Body of pancreas (tissue), 4 donors: Measurements from ENCODE around the gene SYT6. TPM values are rescaled to one million over a fixed set of nuclear protein-coding genes. Genes with fewer than 3 reads are reported as not detected.

Experiments used
- ATAC-seq: fragments of 150-250 bp; one replicate; pipeline ENCODE4 v1.9.1; 2016
- DNase-seq, 4 donors: peaks; one replicate each; pipeline ENCODE4 v3.0.0-alpha.2; 2019
- H3K27ac ChIP-seq, 4 donors: fragments of 200-600 bp; sonication (generic); 1 replicate in 3 of 4; 2 replicates in 1 of 4; pipeline versions ENCODE4 v1.5.1 to v1.6.1; 2016 to 2019; ENCODE audit warnings: mild to moderate bottlenecking in 1 of 4, mixed read lengths in 1 of 4, moderate library complexity in 1 of 4
- H3K27me3 ChIP-seq, 2 donors: fragments of 200-600 bp; sonication (generic); one replicate each; pipeline ENCODE4 v1.6.0; 2016; ENCODE audit warnings: mild to moderate bottlenecking in 1 of 2
- H3K36me3 ChIP-seq, 2 donors: fragments of 200-600 bp; sonication (generic); replicated peaks in 1 of 2; 2 replicates each; pipeline ENCODE4 v1.5.1; 2016; ENCODE audit warnings: low read depth in 2 of 2; ENCODE audit not compliant: insufficient read depth in 1 of 2
- H3K4me1 ChIP-seq: fragments of 200-600 bp; sonication (generic); one replicate; pipeline ENCODE4 v1.6.0; 2016
- H3K4me3 ChIP-seq, 2 donors: fragments of 200-600 bp; sonication (generic); 1 replicate in 1 of 2; 2 replicates in 1 of 2; pipeline ENCODE4 v1.5.1; 2016 to 2019
- H3K9me3 ChIP-seq, 3 donors: fragments of 200-600 bp; sonication (generic); 1 replicate in 2 of 3; 2 replicates in 1 of 3; pipeline ENCODE4 v1.5.1; 2016
- POLR2A ChIP-seq, 3 donors: fragments of 450-650 bp; IDR thresholded peaks; one replicate each; pipeline ENCODE4 v1.6.1; 2016; ENCODE audit warnings: antibody characterized with exemption in 3 of 3, mild to moderate bottlenecking in 2 of 3
- WGBS, 2 donors: methylation state at CpG; one replicate each; pipeline ENCODE4 v1.1.5; 2017; 5-methylcytosine and 5-hydroxymethylcytosine counted together
- intact Hi-C: fragments of 100-400 bp; cut with DNase I; formaldehyde crosslinking; loops from one replicate; pipeline ENCODE4 v1.15.1; 2023
- total RNA-seq, 2 donors: library from RNA; depleted of rRNA; stranded (reverse); fragments of >200 nt; gene quantifications; one replicate each; pipeline ENCODE4 v1.1.0, GENCODE V29; 2016
- TF ChIP-seq, protein P1 (sequence below), 7 experiments: fragments of 450-650 bp in 4 of 7; fragments of 200-600 bp in 3 of 7; sonication (generic) in 3 of 7; IDR thresholded peaks; one replicate each; pipeline ENCODE4 v1.5.1; 2016 to 2019; ENCODE audit warnings: antibody characterized with exemption in 7 of 7

The SYT6 gene
- total RNA-seq, 2 donors from 2014 or later: 3.3 to 4.4 TPM

DNA sequence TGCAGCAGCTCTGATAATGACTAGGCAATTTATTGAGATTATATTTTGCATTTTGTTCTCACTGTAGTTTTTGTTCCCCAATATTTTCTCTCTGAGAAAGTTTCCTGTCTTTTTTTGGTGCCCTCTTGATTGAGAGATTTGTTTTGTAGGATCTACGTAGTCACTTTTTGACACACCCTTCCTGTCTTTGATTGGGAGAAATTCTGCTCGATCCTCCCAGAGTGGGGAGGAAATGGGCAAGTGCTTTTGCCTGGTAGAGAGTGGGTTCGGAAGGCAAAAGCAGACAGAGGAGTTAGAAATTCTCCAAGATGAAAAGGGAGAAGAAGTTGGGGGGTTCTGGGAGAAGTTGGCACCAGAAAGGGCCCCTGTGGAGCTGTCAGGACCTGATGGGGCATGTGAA lies 42.1 kb upstream of the SYT6 start:
- Histone ChIP-seq H3K27ac (no peak overlapping the region), H3K36me3 (no peaks in the 10 kb centered on the region), H3K4me3 (no peak overlapping the region), H3K4me1 (peaks cover under 1% of the 10 kb centered on the region), H3K27me3 (no peaks in the 10 kb centered on the region), H3K9me3 (no peaks in the 10 kb centered on the region)
- TF ChIP-seq, protein P1, sequence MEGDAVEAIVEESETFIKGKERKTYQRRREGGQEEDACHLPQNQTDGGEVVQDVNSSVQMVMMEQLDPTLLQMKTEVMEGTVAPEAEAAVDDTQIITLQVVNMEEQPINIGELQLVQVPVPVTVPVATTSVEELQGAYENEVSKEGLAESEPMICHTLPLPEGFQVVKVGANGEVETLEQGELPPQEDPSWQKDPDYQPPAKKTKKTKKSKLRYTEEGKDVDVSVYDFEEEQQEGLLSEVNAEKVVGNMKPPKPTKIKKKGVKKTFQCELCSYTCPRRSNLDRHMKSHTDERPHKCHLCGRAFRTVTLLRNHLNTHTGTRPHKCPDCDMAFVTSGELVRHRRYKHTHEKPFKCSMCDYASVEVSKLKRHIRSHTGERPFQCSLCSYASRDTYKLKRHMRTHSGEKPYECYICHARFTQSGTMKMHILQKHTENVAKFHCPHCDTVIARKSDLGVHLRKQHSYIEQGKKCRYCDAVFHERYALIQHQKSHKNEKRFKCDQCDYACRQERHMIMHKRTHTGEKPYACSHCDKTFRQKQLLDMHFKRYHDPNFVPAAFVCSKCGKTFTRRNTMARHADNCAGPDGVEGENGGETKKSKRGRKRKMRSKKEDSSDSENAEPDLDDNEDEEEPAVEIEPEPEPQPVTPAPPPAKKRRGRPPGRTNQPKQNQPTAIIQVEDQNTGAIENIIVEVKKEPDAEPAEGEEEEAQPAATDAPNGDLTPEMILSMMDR (IDR thresholded peaks at IDR 0.05): no peak
- TF ChIP-seq POLR2A (IDR thresholded peaks at IDR 0.05): no peak
- DNase-seq (no peak), ATAC-seq (no peak)
- WGBS, 2 donors: 45 to 50% methylated on average over 3 of the region's 3 CpGs
- intact Hi-C loops: no loop called here

DNA sequence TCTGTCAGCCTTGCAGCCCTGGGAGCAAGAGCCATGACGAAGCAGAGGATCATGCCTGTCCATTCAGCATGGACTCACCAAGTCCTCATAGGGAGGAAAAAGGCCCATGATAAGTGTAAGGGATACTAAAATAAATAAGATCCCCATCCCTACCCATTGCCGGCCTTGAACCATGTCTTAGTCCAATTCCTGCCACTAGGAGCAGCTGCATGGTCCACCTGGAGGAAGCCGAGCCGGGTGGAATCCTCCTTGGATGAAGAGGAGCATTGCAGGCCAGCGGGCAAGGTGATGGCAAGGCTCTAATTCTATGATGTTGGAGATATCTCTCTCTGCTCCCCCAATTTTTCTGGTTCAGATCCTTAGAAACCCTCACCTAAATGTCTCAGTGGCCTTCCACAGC lies 38.7 kb upstream of the SYT6 start:
- no peak overlapping the region for H3K4me3 ChIP-seq
- H3K27me3 ChIP-seq: no peaks in the 10 kb centered on the region
- no peak for TF ChIP-seq POLR2A (IDR thresholded peaks at IDR 0.05)
- no peaks in the 10 kb centered on the region for H3K9me3 ChIP-seq
- 57 to 60% methylated on average over 5 of the region's 5 CpGs for WGBS, 2 donors
- ATAC-seq (no peak), DNase-seq (no peak)
- intact Hi-C loops: no loop called here
- H3K27ac ChIP-seq: no peak overlapping the region
- H3K36me3 ChIP-seq: no peaks in the 10 kb centered on the region
- no peaks in the 10 kb centered on the region for H3K4me1 ChIP-seq

DNA sequence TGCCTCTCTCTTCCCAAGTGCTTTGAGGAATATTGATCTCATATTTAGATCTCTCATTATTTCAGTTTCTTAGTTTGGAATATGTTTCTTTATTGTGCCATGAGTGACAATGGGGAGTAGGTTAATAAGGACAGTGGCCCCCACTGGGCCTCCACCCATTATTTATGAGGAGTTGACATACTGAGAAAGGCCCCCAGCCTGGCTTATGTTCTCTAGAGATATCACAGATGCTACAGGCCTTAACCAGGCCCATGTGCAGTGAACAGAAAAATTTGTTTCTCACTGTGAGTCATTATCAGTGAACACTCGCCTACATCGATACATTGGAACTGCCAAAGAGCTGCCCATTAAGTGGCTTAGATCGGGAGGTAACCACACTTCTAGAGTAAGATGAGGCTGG lies 35.7 kb upstream of the SYT6 start:
- no peak overlapping the region for H3K27ac ChIP-seq

DNA sequence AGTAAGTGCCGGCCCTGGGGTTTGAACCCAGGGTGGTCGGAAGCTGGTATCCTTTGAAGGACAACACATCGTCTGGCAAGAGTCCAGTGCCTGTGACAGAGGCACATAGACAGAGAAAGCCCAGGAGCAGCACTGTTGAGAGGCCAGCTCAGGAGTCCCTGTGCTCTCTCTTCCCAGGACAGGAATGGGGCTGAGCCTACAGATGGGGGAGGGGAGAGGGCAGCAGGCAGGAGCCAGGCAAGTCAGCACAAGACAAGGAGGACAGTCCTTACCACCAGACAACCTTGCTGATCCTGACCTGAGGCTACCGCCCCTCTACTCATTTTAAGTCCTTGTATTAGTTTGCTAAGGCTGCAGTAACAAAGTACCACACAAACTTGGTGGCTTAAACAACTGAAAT lies 27.7 kb upstream of the SYT6 start:
- ATAC-seq: no peak

More for the DNA sequence above, 35.7 kb upstream of the SYT6 start:
- TF ChIP-seq, protein P1 (IDR thresholded peaks at IDR 0.05): no peak
- no peak for TF ChIP-seq POLR2A (IDR thresholded peaks at IDR 0.05)
- intact Hi-C loops: no loop called here
- WGBS, 2 donors: 93 to 100% methylated on average over 3 of the region's 3 CpGs
- ATAC-seq: no peak
- no peaks in the 10 kb centered on the region for H3K4me1 ChIP-seq
- no peak overlapping the region for H3K4me3 ChIP-seq
- DNase-seq: no peak
- no peaks in the 10 kb centered on the region for H3K9me3 ChIP-seq
- H3K27me3 ChIP-seq: no peaks in the 10 kb centered on the region
- no peaks in the 10 kb centered on the region for H3K36me3 ChIP-seq

DNA sequence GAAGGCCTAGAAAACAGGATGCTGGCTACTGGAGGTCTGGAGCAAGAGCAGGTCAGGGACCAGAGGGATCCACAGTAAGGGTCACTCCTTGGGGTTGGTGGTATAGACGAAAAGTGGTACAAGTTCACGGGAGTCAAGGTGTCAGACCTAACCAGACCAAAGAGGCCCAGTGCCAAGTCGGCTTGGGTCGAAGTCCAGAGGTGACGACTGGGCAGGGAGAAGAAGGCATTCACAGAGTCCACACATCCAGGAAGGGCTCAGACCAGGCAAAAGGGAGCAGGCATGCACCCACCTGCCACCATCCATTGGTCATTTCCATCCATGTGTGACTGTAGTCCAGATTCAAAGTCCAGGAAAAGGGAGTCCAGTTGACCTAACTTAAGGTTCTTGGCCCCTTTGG lies 27.1 kb upstream of the SYT6 start:
- 58 to 74% methylated on average over 5 of the region's 5 CpGs for WGBS, 2 donors
- intact Hi-C loops: no loop called here
- no peak overlapping the region for H3K4me3 ChIP-seq
- no peak overlapping the region for H3K27ac ChIP-seq
- H3K36me3 ChIP-seq: no peaks in the 10 kb centered on the region
- no peaks in the 10 kb centered on the region for H3K9me3 ChIP-seq
- no peaks in the 10 kb centered on the region for H3K27me3 ChIP-seq
- TF ChIP-seq POLR2A (IDR thresholded peaks at IDR 0.05): no peak
- TF ChIP-seq, protein P1 (IDR thresholded peaks at IDR 0.05): no peak
- no peak for ATAC-seq
- peaks cover 17% of the 10 kb centered on the region for H3K4me1 ChIP-seq
- DNase-seq: no peak

More for the DNA sequence above, 27.7 kb upstream of the SYT6 start:
- no peaks in the 10 kb centered on the region for H3K9me3 ChIP-seq
- TF ChIP-seq, protein P1 (IDR thresholded peaks at IDR 0.05): no peak
- no peak for TF ChIP-seq POLR2A (IDR thresholded peaks at IDR 0.05)
- H3K27me3 ChIP-seq: no peaks in the 10 kb centered on the region
- peaks cover 17% of the 10 kb centered on the region for H3K4me1 ChIP-seq
- 78 to 80% methylated on average over 3 to 4 of the region's 4 CpGs for WGBS, 2 donors
- no peak overlapping the region for H3K4me3 ChIP-seq
- intact Hi-C loops: no loop called here
- H3K27ac ChIP-seq: no peak overlapping the region
- DNase-seq: no peak
- H3K36me3 ChIP-seq: no peaks in the 10 kb centered on the region
